Vein endothelial cell (primary cell): ENCODE data around the gene EME1. TPM values are rescaled to one million over a fixed set of nuclear protein-coding genes. Genes with fewer than 3 reads are reported as not detected.

Experiments
- small RNA-seq: library from RNA; depleted of rRNA; stranded (forward); fragments of <200 nt; gene quantifications from one replicate; pipeline ENCODE3, GENCODE V24; 2012
- total RNA-seq: library from RNA; depleted of rRNA; stranded (reverse); fragments of >200 nt; gene quantifications from 2 replicates; pipeline ENCODE4 v1.2.3, GENCODE V29; 2012

The EME1 gene
- 2.3 and 3.3 TPM in 2 replicates for total RNA-seq

GRCh38 chr17:50372758-50373556 is at the start of gene EME1, which contains the start of gene MRPL27:
Gene EME1, plus strand, starts transcription at chr17:50373229. Its CDS starts 1,980 bp downstream, at chr17:50375209.
Gene MRPL27, minus strand, starts transcription at chr17:50373184. Its CDS starts 14 bp downstream, at chr17:50373170.

GRCh38 chr17:50345432-50346312 is 27.4 kb upstream of the EME1 start, which contains the start of gene XYLT2:
Gene XYLT2, plus strand, starts transcription at chr17:50346126. Its CDS starts 15 bp downstream, at chr17:50346141.

GRCh38 chr17:50397111-50397918 is 24.3 kb downstream of the EME1 start, which contains the start of gene LRRC59:
Gene LRRC59, minus strand, starts transcription at chr17:50397523. Its CDS starts 206 bp downstream, at chr17:50397317.

GRCh38 chr17:50425682-50426471 is 52.8 kb downstream of the EME1 start, which contains the start of gene ACSF2:
Gene ACSF2, plus strand, starts transcription at chr17:50426218. Its CDS starts 44 bp downstream, at chr17:50426262.

Small RNA genes within 50 kb of the gene (small RNA-seq; reads per million reads assigned to genes)
- gene RF00019 = not detected

Other genes starting within 250 kb of the EME1 start
- gene SAMD14, start 243.1 kb upstream of the EME1 start, total RNA-seq = 5.3 and 10.5 TPM in 2 replicates
- gene PPP1R9B, start 222.6 kb upstream of the EME1 start, total RNA-seq = 33.9 and 47.0 TPM in 2 replicates
- gene SGCA, start 207.2 kb upstream of the EME1 start, total RNA-seq = not detected in 2 replicates
- 9.5 and 38.4 TPM in 2 replicates for gene COL1A1, start 171.6 kb upstream of the EME1 start, total RNA-seq
- gene TMEM92, start 98.8 kb upstream of the EME1 start, total RNA-seq = under 0.01 and 0.29 TPM in 2 replicates
- gene XYLT2, start 27.1 kb upstream of the EME1 start, total RNA-seq = 25.0 and 33.3 TPM in 2 replicates
- 55.9 and 63.3 TPM in 2 replicates for gene MRPL27, start within 50 bp of the EME1 start, total RNA-seq
- gene LRRC59, start 24.3 kb downstream of the EME1 start, total RNA-seq = 172 and 226 TPM in 2 replicates
- gene ACSF2, start 53.0 kb downstream of the EME1 start, total RNA-seq = 9.9 and 17.3 TPM in 2 replicates
- not detected in 2 replicates for gene CHAD, start 95.7 kb downstream of the EME1 start, total RNA-seq
- gene RSAD1, start 105.6 kb downstream of the EME1 start, total RNA-seq = 24.9 and 28.4 TPM in 2 replicates
- gene MYCBPAP, start 135.2 kb downstream of the EME1 start, total RNA-seq = 0.29 TPM in 1 of 2 replicates, not detected in the other
- gene EPN3, start 159.5 kb downstream of the EME1 start, total RNA-seq = under 0.01 TPM in 1 of 2 replicates, not detected in the other
- gene SPATA20, start 173.9 kb downstream of the EME1 start, total RNA-seq = 52.6 and 56.7 TPM in 2 replicates
- gene CACNA1G, start 187.5 kb downstream of the EME1 start, total RNA-seq = not detected in 2 replicates